ENCODE measurements around the gene YTHDF2. TPM values are rescaled to one million over a fixed set of nuclear protein-coding genes. Genes with fewer than 3 reads are reported as not detected.

The YTHDF2 gene
- total RNA-seq, 1 experiment from 2014 or later = 126 TPM

DNA sequence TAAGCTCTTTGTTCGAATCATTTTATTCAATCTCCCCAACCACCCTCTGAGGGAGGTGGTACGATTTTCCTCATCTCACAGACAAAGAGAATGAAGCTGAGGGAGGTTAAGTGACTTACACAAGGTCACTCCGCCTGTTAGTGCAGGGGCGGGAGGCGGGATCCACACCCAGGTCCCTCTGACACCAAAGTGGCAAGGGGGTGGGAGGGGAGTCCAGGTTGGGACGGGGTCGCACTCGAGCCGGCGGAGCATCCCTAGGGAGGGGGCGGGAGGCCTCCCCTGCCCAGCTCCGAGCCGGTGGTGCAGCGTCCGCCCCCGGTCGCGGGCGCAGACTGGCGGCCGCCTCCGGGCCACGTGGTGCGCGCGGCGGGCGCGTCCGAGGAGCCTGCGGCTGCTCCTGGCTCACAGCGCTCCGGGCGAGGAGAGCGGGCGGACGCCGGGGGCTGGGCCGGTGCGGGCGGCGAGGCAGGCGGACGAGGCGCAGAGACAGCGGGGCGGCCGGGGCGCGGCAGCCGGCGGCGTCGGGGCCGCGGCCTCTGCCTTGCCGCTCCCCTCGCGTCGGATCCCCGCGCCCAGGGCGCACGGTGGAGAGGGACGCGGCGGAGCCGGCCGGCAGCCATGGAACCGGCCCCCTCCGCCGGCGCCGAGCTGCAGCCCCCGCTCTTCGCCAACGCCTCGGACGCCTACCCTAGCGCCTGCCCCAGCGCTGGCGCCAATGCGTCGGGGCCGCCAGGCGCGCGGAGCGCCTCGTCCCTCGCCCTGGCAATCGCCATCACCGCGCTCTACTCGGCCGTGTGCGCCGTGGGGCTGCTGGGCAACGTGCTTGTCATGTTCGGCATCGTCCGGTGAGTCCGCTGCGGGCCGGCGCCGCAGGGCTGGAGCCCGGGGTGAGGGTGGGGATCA is 75.3 kb downstream of the YTHDF2 start, which contains the start of gene OPRD1 (continued):
- TF ChIP-seq ESRRA (CRISPR knock-in tag; IDR thresholded peaks at IDR 0.05; ENCODE audit: borderline replicate concordance) (peak; percentile 78; the same call in 1 of the 2 replicates), E2F1 (CRISPR knock-in tag; IDR thresholded peaks at IDR 0.05) (peak; percentile 82; the same call in 1 of the 2 replicates), TP53 (CRISPR knock-in tag; IDR thresholded peaks at IDR 0.05) (peak; percentile 86), NR1H2 (CRISPR knock-in tag; IDR thresholded peaks at IDR 0.05) (no peak), CREB1 (CRISPR knock-in tag; IDR thresholded peaks at IDR 0.05) (0 out of 2 replicates have a peak, but pooled peaks have one; percentile 61), NR3C1 (CRISPR knock-in tag; conservative IDR thresholded peaks at IDR 0.05; ENCODE audit: low read depth) (0 out of 2 replicates have a peak, but pooled peaks have one; percentile 42), NR2C2 (CRISPR knock-in tag; IDR thresholded peaks at IDR 0.05) (peak; percentile 70), ZNF425 (CRISPR knock-in tag; conservative IDR thresholded peaks at IDR 0.05) (no peak), FOXP1 (CRISPR knock-in tag; IDR thresholded peaks at IDR 0.05; ENCODE audit: borderline replicate concordance) (peak; percentile 97), RORB (CRISPR knock-in tag; IDR thresholded peaks at IDR 0.05) (no peak), AFF4 (CRISPR knock-in tag; IDR thresholded peaks at IDR 0.05; ENCODE audit: borderline replicate concordance) (no peak), TEAD4 (CRISPR knock-in tag; IDR thresholded peaks at IDR 0.05) (peak; percentile 77; the same call in 1 of the 2 replicates), ERG (CRISPR knock-in tag; IDR thresholded peaks at IDR 0.05) (no peak), FOXK1 (CRISPR knock-in tag; IDR thresholded peaks at IDR 0.05) (peak; percentile 89), ZNF317 (CRISPR knock-in tag; IDR thresholded peaks at IDR 0.05; ENCODE audit: borderline replicate concordance, low read depth) (0 out of 2 replicates have a peak, but pooled peaks have one; percentile 20), JUN (CRISPR knock-in tag; IDR thresholded peaks at IDR 0.05) (0 out of 2 replicates have a peak, but pooled peaks have one; percentile 66), ZNF671 (CRISPR knock-in tag; IDR thresholded peaks at IDR 0.05) (no peak; the same call in 1 of the 2 replicates), ZNF396 (CRISPR knock-in tag; IDR thresholded peaks at IDR 0.05; ENCODE audit: borderline replicate concordance) (no peak)
- TF ChIP-seq, protein P1, sequence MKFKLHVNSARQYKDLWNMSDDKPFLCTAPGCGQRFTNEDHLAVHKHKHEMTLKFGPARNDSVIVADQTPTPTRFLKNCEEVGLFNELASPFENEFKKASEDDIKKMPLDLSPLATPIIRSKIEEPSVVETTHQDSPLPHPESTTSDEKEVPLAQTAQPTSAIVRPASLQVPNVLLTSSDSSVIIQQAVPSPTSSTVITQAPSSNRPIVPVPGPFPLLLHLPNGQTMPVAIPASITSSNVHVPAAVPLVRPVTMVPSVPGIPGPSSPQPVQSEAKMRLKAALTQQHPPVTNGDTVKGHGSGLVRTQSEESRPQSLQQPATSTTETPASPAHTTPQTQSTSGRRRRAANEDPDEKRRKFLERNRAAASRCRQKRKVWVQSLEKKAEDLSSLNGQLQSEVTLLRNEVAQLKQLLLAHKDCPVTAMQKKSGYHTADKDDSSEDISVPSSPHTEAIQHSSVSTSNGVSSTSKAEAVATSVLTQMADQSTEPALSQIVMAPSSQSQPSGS (CRISPR knock-in tag; IDR thresholded peaks at IDR 0.05; ENCODE audit: borderline replicate concordance, low read depth) = 0 out of 2 replicates have a peak, but pooled peaks have one; percentile 43
- TF ChIP-seq, protein P2, sequence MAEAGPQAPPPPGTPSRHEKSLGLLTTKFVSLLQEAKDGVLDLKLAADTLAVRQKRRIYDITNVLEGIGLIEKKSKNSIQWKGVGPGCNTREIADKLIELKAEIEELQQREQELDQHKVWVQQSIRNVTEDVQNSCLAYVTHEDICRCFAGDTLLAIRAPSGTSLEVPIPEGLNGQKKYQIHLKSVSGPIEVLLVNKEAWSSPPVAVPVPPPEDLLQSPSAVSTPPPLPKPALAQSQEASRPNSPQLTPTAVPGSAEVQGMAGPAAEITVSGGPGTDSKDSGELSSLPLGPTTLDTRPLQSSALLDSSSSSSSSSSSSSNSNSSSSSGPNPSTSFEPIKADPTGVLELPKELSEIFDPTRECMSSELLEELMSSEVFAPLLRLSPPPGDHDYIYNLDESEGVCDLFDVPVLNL (CRISPR knock-in tag; IDR thresholded peaks at IDR 0.05; ENCODE audit: borderline replicate concordance, low read depth) = 0 out of 2 replicates have a peak, but pooled peaks have one; percentile 70
- TF ChIP-seq, protein P3, sequence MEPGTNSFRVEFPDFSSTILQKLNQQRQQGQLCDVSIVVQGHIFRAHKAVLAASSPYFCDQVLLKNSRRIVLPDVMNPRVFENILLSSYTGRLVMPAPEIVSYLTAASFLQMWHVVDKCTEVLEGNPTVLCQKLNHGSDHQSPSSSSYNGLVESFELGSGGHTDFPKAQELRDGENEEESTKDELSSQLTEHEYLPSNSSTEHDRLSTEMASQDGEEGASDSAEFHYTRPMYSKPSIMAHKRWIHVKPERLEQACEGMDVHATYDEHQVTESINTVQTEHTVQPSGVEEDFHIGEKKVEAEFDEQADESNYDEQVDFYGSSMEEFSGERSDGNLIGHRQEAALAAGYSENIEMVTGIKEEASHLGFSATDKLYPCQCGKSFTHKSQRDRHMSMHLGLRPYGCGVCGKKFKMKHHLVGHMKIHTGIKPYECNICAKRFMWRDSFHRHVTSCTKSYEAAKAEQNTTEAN (CRISPR knock-in tag; IDR thresholded peaks at IDR 0.05) = 0 out of 2 replicates have a peak, but pooled peaks have one; percentile 56

Measured in WTC11 (cell line).